NCI-H2227 (cell line): ENCODE results near the gene KRTAP3-2.
A peak's percentile ranks its signal among the peaks of the same experiment; 100 is the strongest.
"Not testable (repeated sequence)": the region's sequence is repeated elsewhere in the genome, so short reads cannot be mapped to it uniquely, and the experiment has no call there.

Source experiments
- DNase-seq: peaks from one replicate; lab custom pipeline; 2025; ENCODE audit not compliant: unreplicated experiment; lab: John Stamatoyannopoulos, UW

The KRTAP3-2 gene

GRCh38 chr17:40999563-40999962, at the start of gene KRTAP3-2:
Gene KRTAP3-2, minus strand, starts transcription at chr17:40999906. Its CDS starts 53 bp downstream, at chr17:40999853.
- DNase-seq = not testable (repeated sequence)

DNA sequence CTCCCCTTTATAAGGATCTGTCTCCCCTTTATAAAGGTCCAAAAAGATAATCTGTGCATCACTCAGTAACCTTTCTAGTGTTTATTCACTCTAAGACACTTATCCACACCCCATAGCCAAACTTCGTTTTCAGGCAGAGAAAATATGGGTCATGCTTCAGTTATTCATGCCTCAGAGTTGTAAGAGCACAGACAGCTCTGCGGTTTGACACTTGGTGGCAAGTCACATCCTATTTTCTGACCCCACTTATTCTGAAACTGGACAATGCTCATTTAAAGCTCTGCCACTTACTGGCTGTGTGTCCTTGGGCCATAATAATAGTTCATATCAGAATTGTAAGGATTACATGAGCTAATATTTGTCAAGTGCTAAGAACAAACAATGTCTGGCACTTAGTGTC, 49.4 kb upstream of the KRTAP3-2 start:
- DNase-seq = no peak

DNA sequence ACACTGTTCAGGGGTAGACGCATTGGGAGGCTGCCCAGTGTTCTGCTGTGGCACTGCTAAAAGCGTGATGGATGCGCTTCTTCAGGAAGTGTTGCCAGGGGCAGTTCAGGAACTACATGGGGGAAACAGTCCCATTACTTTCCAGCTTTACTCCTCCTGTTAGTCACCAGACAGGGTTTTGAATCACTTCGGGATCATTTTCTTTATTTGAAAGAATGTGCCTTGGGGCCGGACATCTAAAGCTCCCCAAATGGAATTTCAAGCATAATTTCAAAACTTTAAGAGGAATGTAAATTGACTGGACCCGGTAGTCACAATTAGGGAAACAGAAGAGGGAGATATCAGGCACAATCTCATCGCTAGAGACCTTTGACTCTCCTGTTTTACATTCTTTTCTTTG, 48.7 kb upstream of the KRTAP3-2 start:
- no peak for DNase-seq

DNA sequence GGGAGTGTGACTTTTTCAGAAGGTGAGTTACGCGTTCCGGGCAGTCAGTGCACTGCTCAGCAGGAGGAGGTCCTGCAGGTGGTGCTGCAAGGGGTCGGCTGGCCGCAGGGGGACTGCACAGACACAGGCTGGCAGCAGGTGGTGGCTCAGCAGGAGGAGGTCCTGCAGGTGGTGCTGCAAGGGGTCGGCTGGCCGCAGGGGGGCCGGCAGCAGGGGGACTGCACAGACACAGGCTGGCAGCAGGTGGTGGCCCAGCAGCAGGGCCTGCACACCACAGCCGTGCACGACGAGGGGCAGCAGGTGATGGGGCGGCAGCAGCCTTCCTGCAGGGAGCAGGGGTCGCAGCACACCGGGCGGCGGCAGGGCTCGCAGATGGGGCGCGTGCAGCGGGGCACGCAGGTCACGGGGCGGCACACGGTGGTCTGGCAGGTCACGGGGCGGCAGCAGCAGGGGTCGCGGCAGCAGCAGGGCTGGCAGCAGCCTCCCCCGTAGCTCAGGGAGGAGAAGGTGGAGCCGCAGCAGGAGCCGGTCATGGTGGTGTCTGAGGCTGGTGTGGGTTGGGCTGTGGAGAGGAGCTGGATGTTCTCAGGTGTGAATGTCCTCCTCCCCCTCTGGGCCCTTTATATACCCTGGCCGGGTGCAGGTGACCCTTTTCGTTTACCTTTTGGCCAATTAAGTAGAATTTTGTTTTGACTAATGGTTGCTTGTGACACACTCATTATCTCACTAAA, 47.2 kb upstream of the KRTAP3-2 start, which contains the start of gene KRTAP2-1:
KRTAP2-1 (minus strand) TSS at position 582 of the 731 bp plus-strand sequence; CDS start at position 533, 49 bp downstream.
- DNase-seq = not testable (repeated sequence)

- no peak for DNase-seq
Observed at GRCh38 chr17:41042953-41043352, 43.2 kb upstream of the KRTAP3-2 start.

DNA sequence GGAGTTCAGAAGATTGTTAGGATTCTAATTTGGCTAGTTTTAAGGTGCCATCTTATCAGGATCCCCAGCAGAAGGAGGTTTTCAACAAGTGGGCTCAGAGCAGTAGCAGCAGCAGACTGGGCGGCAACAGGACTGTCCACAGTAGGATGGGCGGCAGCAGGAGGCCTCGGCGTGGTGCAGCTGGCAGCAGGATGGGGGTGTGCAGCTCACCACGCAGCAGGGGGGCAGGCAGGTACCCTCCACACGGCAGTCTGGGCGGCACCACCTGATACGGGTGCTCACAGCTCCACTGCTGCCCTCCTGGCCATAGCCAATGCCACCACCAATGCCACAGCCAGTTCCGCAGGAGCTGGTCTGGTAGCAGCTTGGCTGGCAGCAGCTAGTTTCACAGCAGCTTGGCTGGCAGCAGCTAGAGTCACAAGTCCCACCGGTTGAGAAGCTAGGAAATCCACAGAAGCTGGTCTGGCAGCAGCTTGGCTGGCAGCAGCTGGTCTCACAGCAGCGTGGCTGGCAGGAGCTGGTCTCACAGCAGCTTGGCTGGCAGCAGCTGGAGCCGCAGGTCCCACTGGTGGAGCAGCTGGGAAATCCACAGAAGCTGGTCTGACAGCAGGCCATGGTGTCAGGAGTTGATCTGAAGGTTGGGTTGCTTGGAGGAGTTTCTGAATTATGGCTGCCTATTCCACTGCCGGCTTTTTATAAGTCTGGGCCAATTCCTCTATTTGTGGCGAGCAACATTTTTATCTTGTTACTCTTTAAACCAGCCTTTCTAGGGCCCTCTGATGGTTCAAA, 41.3 kb upstream of the KRTAP3-2 start, which contains the start of gene KRTAP1-1:
KRTAP1-1 (minus strand) TSS at position 668 of the 789 bp plus-strand sequence; CDS start at position 615, 53 bp downstream.
- not testable (repeated sequence) for DNase-seq

- DNase-seq = no peak
Observed at GRCh38 chr17:41037853-41038350, 38.2 kb upstream of the KRTAP3-2 start.

DNA sequence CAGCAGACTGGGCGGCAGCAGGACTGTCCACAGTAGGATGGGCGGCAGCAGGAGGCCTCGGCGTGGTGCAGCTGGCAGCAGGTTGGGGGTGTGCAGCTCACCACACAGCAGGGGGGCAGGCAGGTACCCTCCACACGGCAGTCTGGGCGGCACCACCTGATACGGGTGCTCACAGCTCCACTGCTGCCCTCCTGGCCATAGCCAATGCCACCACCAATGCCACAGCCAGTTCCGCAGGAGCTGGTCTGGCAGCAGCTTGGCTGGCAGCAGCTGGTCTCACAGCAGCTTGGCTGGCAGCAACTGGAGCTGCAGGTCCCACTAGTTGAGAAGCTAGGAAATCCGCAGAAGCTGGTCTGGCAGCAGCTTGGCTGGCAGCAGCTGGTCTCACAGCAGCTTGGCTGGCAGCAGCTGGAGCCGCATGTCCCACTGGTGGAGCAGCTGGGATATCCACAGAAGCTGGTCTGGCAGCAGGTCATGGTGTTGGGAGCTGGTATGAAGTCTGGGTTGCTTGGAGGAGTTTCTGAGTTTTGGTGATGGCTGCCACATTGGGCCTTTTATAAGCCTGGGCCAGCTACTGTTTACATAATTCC, 34.7 kb upstream of the KRTAP3-2 start, which contains the start of gene KRTAP1-3:
KRTAP1-3 (minus strand) TSS at position 529 of the 590 bp plus-strand sequence; CDS start at position 476, 53 bp downstream.
- not testable (repeated sequence) for DNase-seq

- DNase-seq = no peak
Observed at GRCh38 chr17:41029633-41030245, 30.0 kb upstream of the KRTAP3-2 start, which contains the start of gene KRTAP1-4. Gene KRTAP1-4, minus strand, starts transcription at chr17:41030195. Its CDS starts 117 bp downstream, at chr17:41030078.

- DNase-seq = no peak
Observed at GRCh38 chr17:41026715-41027471, 27.2 kb upstream of the KRTAP3-2 start, which contains the start of gene KRTAP1-5. Gene KRTAP1-5, minus strand, starts transcription at chr17:41027208. Its CDS starts 53 bp downstream, at chr17:41027155.

GRCh38 chr17:41024697-41025096, 25.0 kb upstream of the KRTAP3-2 start:
- DNase-seq = no peak

GRCh38 chr17:41020336-41020735, 20.6 kb upstream of the KRTAP3-2 start:
- DNase-seq = no peak

- DNase-seq = no peak
Observed at GRCh38 chr17:41019415-41019814, 19.7 kb upstream of the KRTAP3-2 start.

DNA sequence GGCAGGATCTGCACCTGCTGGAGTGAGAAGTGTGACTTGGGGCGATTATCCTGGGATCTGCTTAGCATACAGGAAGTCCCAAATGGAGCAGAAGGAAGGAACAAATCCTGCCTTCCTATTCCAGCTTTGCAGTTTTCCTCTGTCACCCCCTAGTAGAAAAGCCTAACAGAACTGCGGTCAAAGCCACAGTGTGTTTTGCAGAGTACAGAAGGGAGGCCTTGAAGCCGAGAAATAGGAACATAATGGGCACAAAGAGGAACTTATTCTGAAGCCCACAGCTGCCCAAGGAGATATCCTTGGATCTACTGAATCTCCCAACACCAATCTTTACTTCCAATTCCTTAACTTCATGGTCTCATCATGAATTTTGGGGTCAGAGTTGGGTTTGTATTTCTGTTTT, 18.8 kb upstream of the KRTAP3-2 start:
- no peak for DNase-seq

GRCh38 chr17:41016578-41017215, 17.0 kb upstream of the KRTAP3-2 start:
- no peak for DNase-seq

DNA sequence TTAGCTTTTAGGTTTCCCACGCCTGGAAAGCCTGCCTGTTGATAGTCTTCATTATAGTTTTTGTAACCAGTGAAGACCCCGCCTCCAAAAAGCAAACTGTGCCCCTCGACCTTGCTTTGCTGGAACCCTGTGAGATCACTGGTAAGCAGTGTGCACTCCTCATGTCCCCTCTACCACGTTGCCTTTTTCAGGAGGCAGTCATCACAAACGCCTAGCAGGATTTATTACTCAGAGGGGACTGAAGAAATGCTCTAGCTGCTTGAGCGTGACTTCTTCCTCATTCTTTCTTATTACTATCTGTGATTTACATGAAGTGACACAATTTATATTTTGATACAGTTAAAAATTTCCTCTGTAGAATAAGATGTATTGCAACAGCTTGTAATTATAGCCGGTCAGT, 15.7 kb upstream of the KRTAP3-2 start:
- DNase-seq = no peak

GRCh38 chr17:41013606-41014005, 13.9 kb upstream of the KRTAP3-2 start:
- DNase-seq = peak; percentile 41

DNA sequence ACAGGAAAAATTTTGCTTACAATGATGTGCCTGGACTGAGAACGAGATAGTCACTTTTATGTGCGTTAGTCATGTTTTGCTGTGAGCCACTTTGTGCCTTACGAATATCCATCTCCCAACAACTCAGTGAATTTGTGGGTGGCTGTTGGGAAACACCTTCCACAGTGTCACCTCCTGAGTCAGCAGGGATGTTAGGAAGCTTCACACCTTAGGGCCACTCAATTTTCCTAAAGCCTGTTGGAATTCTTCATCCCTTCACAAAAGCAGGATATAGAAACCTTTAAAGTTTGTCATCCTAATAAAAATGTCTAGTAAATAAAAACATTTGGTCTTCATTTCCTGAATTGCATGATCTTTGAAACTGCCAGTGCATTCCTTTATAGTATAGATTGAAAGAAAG, 13.5 kb upstream of the KRTAP3-2 start:
- no peak for DNase-seq
